Stimulated activated CD4-positive, alpha-beta T cell treated with anti-CD3 and anti-CD28 coated beads, Interleukin-4, amount 100 ng/mL, for 24 hours (primary cell): ENCODE measurements around the gene FTCD.
A peak's percentile ranks its signal among the peaks of the same experiment; 100 is the strongest.
"Not testable (repeated sequence)": the region's sequence is repeated elsewhere in the genome, so short reads cannot be mapped to it uniquely, and the experiment has no call there.

Source experiments
- DNase-seq: peaks from one replicate; pipeline ENCODE4 v3.0.0-alpha.2; 2020

Gene FTCD

DNA sequence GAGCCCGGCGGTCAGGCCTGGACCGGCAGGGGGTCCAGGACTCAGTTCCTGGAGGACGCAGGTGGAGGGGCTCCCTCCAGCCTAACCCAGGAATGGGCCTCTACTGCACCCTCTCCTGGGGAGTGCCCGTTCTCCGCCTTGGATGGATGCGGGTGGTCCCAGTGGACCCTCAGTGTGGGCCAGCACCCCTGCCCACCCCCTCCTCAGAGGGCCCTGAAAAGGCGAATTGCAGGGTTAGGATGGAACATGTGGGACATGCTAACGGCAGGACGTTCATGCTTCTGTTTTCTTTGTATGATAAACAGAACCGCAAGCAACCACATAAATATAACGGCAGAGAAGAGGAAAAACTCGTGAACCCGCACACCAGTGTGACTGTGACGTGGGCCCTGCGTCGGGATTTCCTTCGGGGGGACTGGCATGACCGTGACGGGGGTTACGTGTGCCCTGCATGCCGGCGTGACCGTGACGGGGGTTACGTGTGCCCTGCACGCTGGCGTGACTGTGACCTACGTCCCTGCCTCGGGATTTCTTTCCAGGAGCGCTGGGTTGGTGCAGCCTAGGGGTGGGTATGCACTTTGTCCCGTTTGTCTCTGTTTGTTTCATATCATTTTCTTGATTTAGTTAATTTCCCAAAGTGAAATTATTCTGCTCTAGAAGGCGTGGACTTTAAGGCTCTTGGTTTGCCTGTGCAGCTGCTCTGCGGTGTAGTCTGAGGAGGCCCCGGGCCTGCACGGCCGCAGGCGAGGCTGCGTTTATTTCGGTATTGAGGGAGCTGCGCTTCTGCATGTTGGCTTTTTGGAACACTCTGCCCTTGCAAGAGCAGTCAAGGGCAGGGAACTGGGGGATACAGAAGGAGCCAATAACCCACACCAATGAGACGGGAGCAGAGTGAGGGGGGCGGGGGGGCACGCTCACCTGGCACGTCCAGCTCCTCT lies 3.1 kb downstream of the FTCD start:
- DNase-seq: no peak

GRCh38 chr21:46151261-46151988 lies 4.0 kb downstream of the FTCD start:
- no peak for DNase-seq

- no peak for DNase-seq
Observed at GRCh38 chr21:46150491-46151121, 4.8 kb downstream of the FTCD start.

DNA sequence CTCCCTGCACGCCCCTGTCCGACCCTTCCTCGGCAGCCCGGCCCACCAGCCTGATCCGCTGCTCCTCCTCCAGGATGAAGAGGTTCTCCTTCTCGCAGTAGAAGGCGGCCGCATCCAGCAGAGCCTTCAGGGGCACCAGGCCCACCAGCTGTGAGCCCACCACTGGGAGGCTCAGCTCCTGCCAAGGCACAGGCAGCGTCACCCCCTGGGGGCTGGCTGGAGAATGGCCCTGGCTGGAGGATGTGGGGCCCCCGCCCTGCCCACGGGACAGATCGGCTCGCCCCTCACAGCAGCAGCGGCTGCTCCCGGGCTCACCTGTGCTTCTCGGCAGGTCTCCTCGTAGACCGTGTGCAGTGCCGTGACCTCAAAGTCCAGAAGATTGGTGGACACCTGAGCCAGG lies 5.3 kb downstream of the FTCD start:
- DNase-seq: no peak

GRCh38 chr21:46149205-46149901 lies 6.0 kb downstream of the FTCD start:
- no peak for DNase-seq

GRCh38 chr21:46148106-46148505 lies 7.3 kb downstream of the FTCD start:
- no peak for DNase-seq

GRCh38 chr21:46147429-46147828 lies 8.0 kb downstream of the FTCD start:
- peak; percentile 39 for DNase-seq

GRCh38 chr21:46146856-46147255 lies 8.5 kb downstream of the FTCD start:
- no peak for DNase-seq

DNA sequence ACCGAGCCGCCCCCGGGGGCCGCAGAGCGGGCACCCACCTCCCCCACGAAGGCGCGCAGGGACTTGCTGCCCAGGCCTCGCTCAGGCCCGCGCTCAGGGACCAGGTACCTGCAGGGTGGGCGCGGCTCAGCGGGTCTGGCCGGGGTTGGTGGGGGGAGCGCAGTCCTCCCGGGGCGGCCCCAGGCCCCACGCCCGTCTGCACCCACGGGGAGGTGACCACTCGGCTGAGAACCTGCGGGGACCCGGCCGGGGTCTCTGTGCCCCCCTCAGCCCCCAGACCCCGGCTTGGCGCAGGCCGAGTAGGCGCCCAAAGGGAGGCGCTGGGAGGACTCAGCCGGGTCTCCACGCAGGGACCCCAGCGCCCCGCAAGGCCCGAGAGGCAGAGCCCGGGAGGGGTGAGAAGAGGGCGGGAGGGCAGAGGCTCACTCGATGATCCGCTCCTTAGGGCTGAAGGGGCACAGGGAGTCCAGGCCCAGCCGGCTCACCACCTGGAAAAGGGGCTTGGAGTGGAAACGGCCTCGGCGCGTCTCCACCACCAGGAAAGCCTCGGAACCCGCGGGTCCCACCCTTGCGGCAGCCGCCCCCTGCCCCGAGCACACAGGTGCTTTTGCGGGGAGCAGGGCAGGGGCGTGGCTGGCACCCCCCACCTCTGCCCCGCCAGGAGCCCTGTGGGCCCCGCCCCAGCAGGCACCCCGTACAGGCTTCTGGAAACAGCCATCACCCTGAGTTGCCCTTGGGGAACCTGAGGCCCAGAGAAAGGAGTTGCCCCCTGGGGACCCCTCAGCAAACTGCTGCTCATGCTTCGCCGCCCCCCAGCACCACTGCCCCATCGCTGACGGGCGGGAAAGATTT lies 9.3 kb downstream of the FTCD start:
- DNase-seq: no peak

- no peak for DNase-seq
Observed at GRCh38 chr21:46145159-46145839, 10.1 kb downstream of the FTCD start.

GRCh38 chr21:46144464-46145070 lies 10.8 kb downstream of the FTCD start:
- DNase-seq: no peak

DNA sequence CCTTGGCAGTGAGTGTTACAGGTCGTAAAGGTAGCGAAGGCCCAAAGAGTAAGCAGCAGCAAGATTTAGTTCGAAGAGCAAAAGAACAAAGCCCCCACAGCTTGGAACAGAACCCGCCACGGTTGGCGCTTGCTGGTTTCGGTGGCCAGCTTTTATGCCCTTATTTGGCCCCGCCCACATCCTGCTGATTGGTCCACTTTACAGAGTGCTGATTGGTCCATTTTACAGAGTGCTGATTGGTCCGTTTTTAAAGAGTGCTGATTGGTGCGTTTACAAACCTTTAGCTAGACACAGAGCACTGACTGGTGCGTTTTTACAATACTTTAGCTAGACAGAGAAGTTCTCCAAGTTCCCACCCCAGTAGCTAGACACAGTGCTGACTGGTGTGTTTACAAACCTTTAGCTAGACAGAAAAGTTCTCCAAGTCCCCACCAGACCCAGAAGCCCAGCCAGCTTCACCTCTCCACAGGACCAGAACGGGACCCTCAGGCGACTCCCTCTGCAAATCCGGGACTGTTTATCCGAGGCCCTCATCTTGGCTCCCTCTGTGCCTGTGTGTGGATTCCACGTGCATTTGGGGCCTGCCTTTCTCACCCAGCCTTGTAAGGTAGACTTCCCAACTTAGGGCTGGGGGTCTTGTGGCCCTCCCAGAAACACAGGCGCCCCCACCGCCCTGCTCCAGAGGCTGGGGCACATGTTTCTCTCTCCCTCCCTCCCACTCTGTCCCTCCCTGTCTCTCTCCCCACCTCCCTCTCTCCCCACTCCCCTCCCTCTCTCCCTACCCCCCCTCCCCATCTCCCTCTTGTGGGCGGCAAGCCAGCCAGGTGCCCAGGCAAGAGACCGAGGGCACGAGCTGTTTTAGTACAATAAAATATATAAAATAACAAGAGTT lies 12.6 kb downstream of the FTCD start:
- DNase-seq: peak; percentile 29

GRCh38 chr21:46141767-46142581 lies 13.4 kb downstream of the FTCD start:
- no peak for DNase-seq

GRCh38 chr21:46140352-46141003 lies 14.9 kb downstream of the FTCD start:
- not testable (repeated sequence) for DNase-seq

DNA sequence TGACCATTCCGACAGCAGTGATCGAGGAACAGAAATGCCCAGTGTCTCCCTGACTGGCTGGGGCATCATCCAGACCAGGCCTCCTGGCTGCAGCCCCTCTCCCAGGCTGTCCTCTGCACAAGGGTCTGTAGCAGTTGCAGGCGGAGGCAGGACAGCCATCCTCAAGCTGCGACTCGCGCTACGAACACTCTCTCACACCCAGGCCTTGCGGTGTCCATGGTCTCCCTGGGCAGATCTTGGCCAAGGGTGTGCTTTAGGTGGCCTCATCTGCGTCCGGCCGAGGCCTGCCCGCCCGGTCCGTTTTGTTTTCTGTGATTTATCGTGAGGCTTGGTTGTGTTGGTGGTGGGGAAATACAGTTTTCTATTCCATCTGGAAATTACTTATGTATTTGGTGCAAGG lies 15.7 kb downstream of the FTCD start:
- DNase-seq: no peak

- no peak for DNase-seq
Observed at GRCh38 chr21:46138383-46138970, 16.9 kb downstream of the FTCD start.

DNA sequence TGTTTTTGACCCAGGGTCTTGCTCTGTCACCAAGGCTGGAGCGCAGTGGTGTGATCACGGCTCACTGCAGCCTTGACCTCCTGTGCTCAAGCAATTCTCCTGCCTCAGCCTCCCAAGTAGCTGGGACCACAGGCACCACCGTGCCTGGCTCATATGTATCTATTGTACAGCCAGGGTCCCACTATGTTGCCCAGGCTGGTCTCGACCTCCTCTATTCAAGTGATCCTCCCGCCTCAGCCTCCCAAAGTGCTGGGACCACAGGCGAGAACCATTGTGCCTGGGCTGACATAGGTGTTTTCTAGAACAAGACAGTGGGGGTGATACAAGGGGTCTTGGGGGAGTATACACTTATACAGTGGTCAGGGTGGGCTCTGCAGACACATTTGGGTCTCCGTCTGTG lies 17.5 kb downstream of the FTCD start:
- no peak for DNase-seq

- DNase-seq: no peak
Observed at GRCh38 chr21:46136739-46137349, 18.5 kb downstream of the FTCD start.
